SK-N-SH (cell line): ENCODE data around the gene TOMM20. TPM values are rescaled to one million over a fixed set of nuclear protein-coding genes. Genes with fewer than 3 reads are reported as not detected.

Experiments used
- CTCF ChIA-PET: fragments of 300-600, 350-600 bp; formaldehyde crosslinking; extraction: SDS; loops from one replicate; lab custom pipeline; 2021; lab: Yijun Ruan, JAX
- POLR2A ChIA-PET: fragments of 350-600 bp; sonication (Branson Sonifier 250); formaldehyde crosslinking; extraction: SDS; loops from one replicate; lab custom pipeline; 2020; ENCODE audit warnings: antibody characterized with exemption, inconsistent platforms; lab: Yijun Ruan, JAX
- DNase-seq: peaks from one replicate; pipeline ENCODE4 v3.0.0; 2012
- H2AFZ ChIP-seq: fragments of 200-600 bp; sonication (generic); 2 replicates; pipeline ENCODE4 v1.8.1; 2016; ENCODE audit warnings: antibody characterized with exemption, mild to moderate bottlenecking, low read depth
- H3F3A ChIP-seq: fragments of 200-600 bp; sonication (generic); replicated peaks from 2 replicates; pipeline ENCODE3; 2016; ENCODE audit warnings: antibody characterized with exemption, mild to moderate bottlenecking; ENCODE audit not compliant: insufficient read depth
- H3K27ac ChIP-seq, 2 experiments: fragments of 200-500 bp in 1 of 2; fragments of 200-600 bp in 1 of 2; sonication (Bioruptor generic) in 1 of 2; sonication (generic), shearing (Covaris generic) in 1 of 2; 2 replicates each; pipeline versions ENCODE4 v1.5.1 to v1.6.1; 2014 to 2016; ENCODE audit warnings: low read depth in 2 of 2, inconsistent platforms in 1 of 2, low read length in 1 of 2, mild to moderate bottlenecking in 1 of 2, mixed read lengths in 1 of 2
- H3K27me3 ChIP-seq: fragments of 200-600 bp; sonication (generic), shearing (Covaris generic); 2 replicates; pipeline ENCODE4 v1.6.1; 2016; ENCODE audit warnings: mixed run types; ENCODE audit not compliant: insufficient read depth
- H3K36me3 ChIP-seq, 2 experiments: fragments of 200-500 bp in 1 of 2; fragments of 200-600 bp in 1 of 2; sonication (Bioruptor generic) in 1 of 2; sonication (generic) in 1 of 2; replicated peaks in 1 of 2; 2 replicates each; pipeline versions ENCODE3 to v1.5.1; 2014 to 2016; ENCODE audit warnings: low read length in 1 of 2, mild to moderate bottlenecking in 1 of 2; ENCODE audit not compliant: insufficient read depth in 2 of 2, control insufficient read depth in 1 of 2
- H3K4me1 ChIP-seq, 2 experiments: fragments of 200-500 bp in 1 of 2; fragments of 200-600 bp in 1 of 2; sonication (Bioruptor generic) in 1 of 2; sonication (generic), shearing (Covaris generic) in 1 of 2; 2 replicates each; pipeline versions ENCODE4 v1.5.1 to v1.6.1; 2014 to 2016; ENCODE audit warnings: low read depth in 1 of 2, low read length in 1 of 2, mixed run types in 1 of 2; ENCODE audit not compliant: insufficient read depth in 2 of 2, control insufficient read depth in 1 of 2
- H3K4me2 ChIP-seq: fragments of 200-600 bp; sonication (generic), shearing (Covaris generic); 2 replicates; pipeline ENCODE4 v1.6.1; 2017; ENCODE audit warnings: mixed run types
- H3K4me3 ChIP-seq, 2 experiments: fragments of 200-500 bp in 1 of 2; fragments of 200-600 bp in 1 of 2; sonication (Bioruptor generic) in 1 of 2; sonication (generic), shearing (Covaris generic) in 1 of 2; 2 replicates each; pipeline versions ENCODE4 v1.5.1 to v1.8.1; 2014 to 2016; ENCODE audit warnings: low read depth in 2 of 2, inconsistent platforms in 1 of 2, low read length in 1 of 2, mild to moderate bottlenecking in 1 of 2, mixed read lengths in 1 of 2, moderate library complexity in 1 of 2
- H3K79me2 ChIP-seq: fragments of 200-600 bp; sonication (generic); 2 replicates; pipeline ENCODE4 v1.8.1; 2017; ENCODE audit warnings: mild to moderate bottlenecking; ENCODE audit not compliant: insufficient read depth
- H3K9ac ChIP-seq: fragments of 200-600 bp; sonication (generic); 2 replicates; pipeline ENCODE4 v1.6.1; 2017; ENCODE audit warnings: mixed run types
- H3K9me2 ChIP-seq: fragments of 200-600 bp; sonication (generic); 2 replicates; pipeline ENCODE4 v1.6.1; 2017; ENCODE audit warnings: mixed run types
- H3K9me3 ChIP-seq: fragments of 200-600 bp; sonication (generic); 2 replicates; pipeline ENCODE4 v1.6.1; 2017; ENCODE audit warnings: mixed run types, mild to moderate bottlenecking, moderate library complexity
- H4K20me1 ChIP-seq: fragments of 200-600 bp; sonication (generic); 2 replicates; pipeline ENCODE4 v1.6.1; 2017; ENCODE audit warnings: mild to moderate bottlenecking, mixed run types; ENCODE audit not compliant: insufficient read depth
- MXI1 ChIP-seq: IDR thresholded peaks from 2 replicates; pipeline ENCODE4 v1.6.1; 2012; ENCODE audit warnings: mild to moderate bottlenecking, low read depth, low read length, improper control_type of control experiment
- RCOR1 ChIP-seq: fragments of 150-350 bp; IDR thresholded peaks from 2 replicates; pipeline ENCODE4 v1.6.1; 2017; ENCODE audit warnings: antibody characterized with exemption, low read length
- RXRA ChIP-seq: IDR thresholded peaks from 2 replicates; pipeline ENCODE4 v1.4.0; 2012; ENCODE audit warnings: low read depth, mild to moderate bottlenecking, borderline replicate concordance
- TAF1 ChIP-seq: IDR thresholded peaks from 2 replicates; pipeline ENCODE4 v1.6.1; 2012; ENCODE audit warnings: low read depth, mild to moderate bottlenecking, low read length, moderate library complexity, borderline replicate concordance
- WGBS: methylation state at CpG from one replicate; pipeline ENCODE4 v1.1.6; 2017; ENCODE audit warnings: low lambda C conversion rate; 5-methylcytosine and 5-hydroxymethylcytosine counted together
- polyA plus RNA-seq, 3 experiments: library from polyadenylated mRNA; depleted of rRNA; stranded (reverse); fragments of >200 nt; gene quantifications; 2 replicates each; pipeline ENCODE4 v1.2.3, GENCODE V29; 2012
- TF ChIP-seq, protein P1 (sequence below): fragments of 150-350 bp; IDR thresholded peaks from 2 replicates; pipeline ENCODE4 v1.6.1; 2017; ENCODE audit warnings: antibody characterized with exemption, low read length, low read depth, borderline replicate concordance
- TF ChIP-seq, protein P2 (sequence below): IDR thresholded peaks from 2 replicates; pipeline ENCODE4; 2012

Gene TOMM20
- polyA plus RNA-seq, 1 of the 3 experiments (the other 2 are of a cell fraction) = 86.2 TPM

GRCh38 chr1:235127732-235128455 is 743 bp downstream of the TOMM20 start:
- TF ChIP-seq, protein P1, sequence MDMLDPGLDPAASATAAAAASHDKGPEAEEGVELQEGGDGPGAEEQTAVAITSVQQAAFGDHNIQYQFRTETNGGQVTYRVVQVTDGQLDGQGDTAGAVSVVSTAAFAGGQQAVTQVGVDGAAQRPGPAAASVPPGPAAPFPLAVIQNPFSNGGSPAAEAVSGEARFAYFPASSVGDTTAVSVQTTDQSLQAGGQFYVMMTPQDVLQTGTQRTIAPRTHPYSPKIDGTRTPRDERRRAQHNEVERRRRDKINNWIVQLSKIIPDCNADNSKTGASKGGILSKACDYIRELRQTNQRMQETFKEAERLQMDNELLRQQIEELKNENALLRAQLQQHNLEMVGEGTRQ = no peak
- no peak for TF ChIP-seq RCOR1
- TF ChIP-seq, protein P2, sequence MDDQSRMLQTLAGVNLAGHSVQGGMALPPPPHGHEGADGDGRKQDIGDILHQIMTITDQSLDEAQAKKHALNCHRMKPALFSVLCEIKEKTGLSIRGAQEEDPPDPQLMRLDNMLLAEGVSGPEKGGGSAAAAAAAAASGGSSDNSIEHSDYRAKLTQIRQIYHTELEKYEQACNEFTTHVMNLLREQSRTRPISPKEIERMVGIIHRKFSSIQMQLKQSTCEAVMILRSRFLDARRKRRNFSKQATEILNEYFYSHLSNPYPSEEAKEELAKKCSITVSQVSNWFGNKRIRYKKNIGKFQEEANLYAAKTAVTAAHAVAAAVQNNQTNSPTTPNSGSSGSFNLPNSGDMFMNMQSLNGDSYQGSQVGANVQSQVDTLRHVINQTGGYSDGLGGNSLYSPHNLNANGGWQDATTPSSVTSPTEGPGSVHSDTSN = no peak
- no peak for TF ChIP-seq TAF1
- peak overlapping the region; percentile 14; the same call in 1 of the 2 replicates for H2AFZ ChIP-seq
- H3K4me3 ChIP-seq = peak overlapping the region; percentile 70 to 75
- CTCF ChIA-PET = interaction anchor here (0.6 to 1.5 kb wide), 7 partner anchors 10 to 287 kb away, joined by 3 to 5 read pairs (median 3); no protein-coding TSS in a partner anchor
- H3K4me2 ChIP-seq = peak overlapping the region; percentile 76
- peaks cover 28% of the 10 kb centered on the region for H3F3A ChIP-seq
- peaks cover 5 to 9% of the 10 kb centered on the region in 2 experiments; a peak in 3 of 4 replicates for H3K4me1 ChIP-seq
- H3K9me2 ChIP-seq = no peaks in the 10 kb centered on the region
- H3K36me3 ChIP-seq = peaks cover 19 to 25% of the 10 kb centered on the region in 2 experiments
- WGBS = 1% methylated on average over 31 of the region's 35 CpGs
- H3K9me3 ChIP-seq = no peaks in the 10 kb centered on the region
- peak overlapping the region; percentile 84 for H3K9ac ChIP-seq
- peaks cover 57% of the 10 kb centered on the region for H3K79me2 ChIP-seq
- peak overlapping the region; percentile 81 to 90 for H3K27ac ChIP-seq
- DNase-seq = no peak
- H4K20me1 ChIP-seq = peaks cover 48% of the 10 kb centered on the region
- POLR2A ChIA-PET = interaction anchor here (1.3 to 1.4 kb wide), 4 partner anchors 11 to 376 kb away, joined by 3 to 10 read pairs (median 4); partner anchors contain the start of genes B3GALNT2 and RBM34
- H3K27me3 ChIP-seq = no peaks in the 10 kb centered on the region

DNA sequence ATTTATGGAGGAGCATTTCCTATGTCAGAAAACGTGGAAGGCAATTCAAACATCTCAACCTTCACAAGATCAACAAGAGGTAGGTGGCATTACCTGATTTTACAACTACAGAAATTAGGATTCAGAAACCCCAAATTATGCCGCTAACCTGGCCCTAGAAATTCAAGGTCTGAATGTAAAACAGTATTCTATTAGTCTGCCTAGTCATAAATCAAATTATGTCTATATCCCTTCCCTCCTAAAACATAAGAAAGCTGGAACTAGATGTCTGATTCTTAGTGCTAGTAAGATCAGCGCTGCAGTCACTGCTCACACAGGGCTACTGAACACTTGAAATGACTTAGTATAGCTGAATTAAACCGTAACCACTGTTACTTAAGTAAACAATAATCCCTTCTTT is 1.4 kb downstream of the TOMM20 start:
- no peak overlapping the region; a peak in 1 of 4 replicates for H3K27ac ChIP-seq
- no peaks in the 10 kb centered on the region for H3K9me3 ChIP-seq
- peak overlapping the region; percentile 84 for H3K9ac ChIP-seq
- H3K36me3 ChIP-seq = peaks cover 21 to 23% of the 10 kb centered on the region in 2 experiments
- 10% methylated on average over 4 of the region's 4 CpGs for WGBS
- peak overlapping the region; percentile 76 for H3K4me2 ChIP-seq
- peaks cover 55% of the 10 kb centered on the region for H4K20me1 ChIP-seq
- peaks cover 8 to 9% of the 10 kb centered on the region in 2 experiments; a peak in 3 of 4 replicates for H3K4me1 ChIP-seq
- H3K9me2 ChIP-seq = no peaks in the 10 kb centered on the region
- ChIA-PET CTCF (interaction anchor here (0.6 to 1.5 kb wide), 8 partner anchors 9 to 288 kb away, joined by 3 to 5 read pairs (median 3); no protein-coding TSS in a partner anchor), POLR2A (no interaction called here)
- no peaks in the 10 kb centered on the region for H3K27me3 ChIP-seq
- TF ChIP-seq MXI1 = 0 out of 2 replicates have a peak, but pooled peaks have one; percentile 43
- TF ChIP-seq RXRA = no peak
- H3K4me3 ChIP-seq = peak overlapping the region; percentile 70 to 75
- no peak overlapping the region for H2AFZ ChIP-seq
- DNase-seq = no peak
- peaks cover 26% of the 10 kb centered on the region for H3F3A ChIP-seq
- peaks cover 64% of the 10 kb centered on the region for H3K79me2 ChIP-seq
